ENCODE data around the gene ODF2.

- TF ChIP-seq CTCF (IDR thresholded peaks at IDR 0.05; ENCODE audit: low read length) (no peak), EZH2 (IDR thresholded peaks at IDR 0.05; ENCODE audit: borderline replicate concordance, low read length) (no peak)
These were observed 38.4 kb downstream of the ODF2 start for GRCh38 chr9:128494108-128494745.

All from OCI-LY1 (cell line).